Calu3 (cell line): Measurements from ENCODE around the gene HS3ST5. TPM values are rescaled to one million over a fixed set of nuclear protein-coding genes. Genes with fewer than 3 reads are reported as not detected.
"Not testable (repeated sequence)": the region's sequence is repeated elsewhere in the genome, so short reads cannot be mapped to it uniquely, and the experiment has no call there.

ENCODE experiments used
- BruUV-seq: library from RNA; stranded (reverse); fragments of 400-500 nt; replicated peaks from 2 replicates; lab custom pipeline; 2021; lab: Mats Ljungman, UMichigan
- CTCF ChIA-PET: fragments of 300-600 bp; sonication (Branson Sonifier 250); formaldehyde crosslinking; loops from one replicate; lab custom pipeline; 2022; ENCODE audit warnings: antibody characterized with exemption; lab: Charles Lee
- DNase-seq: peaks from one replicate; pipeline ENCODE4 v3.0.0; 2022
- H3K27ac Mint-ChIP-seq: one replicate; pipeline ENCODE4 v1.8.0; 2022; ENCODE audit warnings: mixed read lengths; ENCODE audit not compliant: unreplicated experiment
- H3K27me3 Mint-ChIP-seq: one replicate; pipeline ENCODE4 v1.8.0; 2022; ENCODE audit warnings: mixed read lengths; ENCODE audit not compliant: unreplicated experiment
- H3K36me3 Mint-ChIP-seq: one replicate; pipeline ENCODE4 v1.8.0; 2022; ENCODE audit warnings: mild to moderate bottlenecking, moderate library complexity, mixed read lengths; ENCODE audit not compliant: insufficient read depth, unreplicated experiment
- H3K4me1 Mint-ChIP-seq: one replicate; pipeline ENCODE4 v1.8.0; 2022; ENCODE audit warnings: mild to moderate bottlenecking, low read depth, mixed read lengths; ENCODE audit not compliant: unreplicated experiment
- H3K4me3 Mint-ChIP-seq: one replicate; pipeline ENCODE4 v1.8.0; 2022; ENCODE audit warnings: mild to moderate bottlenecking, low read depth, moderate library complexity, mixed read lengths; ENCODE audit not compliant: unreplicated experiment
- H3K9me3 Mint-ChIP-seq: one replicate; pipeline ENCODE4 v1.8.0; 2022; ENCODE audit warnings: low read depth, mixed read lengths; ENCODE audit not compliant: unreplicated experiment
- CTCF ChIP-seq: fragments of 200-600 bp; IDR thresholded peaks from one replicate; pipeline ENCODE4 v1.8.0; 2022; ENCODE audit warnings: antibody characterized with exemption; ENCODE audit not compliant: unreplicated experiment
- intact Hi-C: fragments of 100-400 bp; cut with micrococcal nuclease; formaldehyde crosslinking; loops from one replicate; pipeline ENCODE4 v1.10.0; 2022; ENCODE audit not compliant: unreplicated experiment
- total RNA-seq: library from RNA; stranded (reverse); gene quantifications from 2 replicates; pipeline ENCODE4 v1.2.3, GENCODE V29; 2022

HS3ST5 gene
- total RNA-seq, 1 experiment from 2014 or later = 0.40 TPM

- no peak for DNase-seq
- Mint-ChIP-seq H3K27me3 (no peaks in the 10 kb centered on the region), H3K27ac (no peak overlapping the region), H3K9me3 (no peaks in the 10 kb centered on the region), H3K4me3 (no peak overlapping the region), H3K4me1 (no peaks in the 10 kb centered on the region), H3K36me3 (no peaks in the 10 kb centered on the region)
- no TSS peak for BruUV-seq
- no peak for TF ChIP-seq CTCF
- CTCF ChIA-PET = no interaction called here
- intact Hi-C loops = no loop called here
These were observed 124.1 kb downstream of the HS3ST5 start for GRCh38 chr6:114218437-114219340.

GRCh38 chr6:114217996-114218395, 124.8 kb downstream of the HS3ST5 start:
- H3K27me3 Mint-ChIP-seq, BruUV-seq, H3K27ac Mint-ChIP-seq, H3K36me3 Mint-ChIP-seq, intact Hi-C loops, H3K4me1 Mint-ChIP-seq, DNase-seq, H3K9me3 Mint-ChIP-seq, H3K4me3 Mint-ChIP-seq, CTCF ChIA-PET: not testable (repeated sequence)

GRCh38 chr6:114216789-114217467, 125.9 kb downstream of the HS3ST5 start:
- Mint-ChIP-seq H3K9me3 (no peaks in the 10 kb centered on the region), H3K4me3 (no peak overlapping the region), H3K4me1 (no peaks in the 10 kb centered on the region), H3K27ac (no peak overlapping the region), H3K27me3 (no peaks in the 10 kb centered on the region), H3K36me3 (no peaks in the 10 kb centered on the region)
- TF ChIP-seq CTCF = no peak
- intact Hi-C loops = no loop called here
- DNase-seq = no peak
- CTCF ChIA-PET = interaction anchor here (0.7 kb wide), 1 partner anchor 1352 kb away, joined by 4 read pairs; no protein-coding TSS in a partner anchor
- no TSS peak for BruUV-seq

GRCh38 chr6:114210467-114210866, 132.4 kb downstream of the HS3ST5 start:
- H3K36me3 Mint-ChIP-seq = no peaks in the 10 kb centered on the region
- no peak overlapping the region for H3K4me3 Mint-ChIP-seq
- TF ChIP-seq CTCF = no peak
- intact Hi-C loops = no loop called here
- no peaks in the 10 kb centered on the region for H3K4me1 Mint-ChIP-seq
- CTCF ChIA-PET = no interaction called here
- H3K27ac Mint-ChIP-seq = no peak overlapping the region
- DNase-seq = no peak
- no peaks in the 10 kb centered on the region for H3K27me3 Mint-ChIP-seq
- no TSS peak for BruUV-seq
- no peaks in the 10 kb centered on the region for H3K9me3 Mint-ChIP-seq
